Calu3 (cell line): ENCODE measurements around the gene TMEM132E. TPM values are rescaled to one million over a fixed set of nuclear protein-coding genes. Genes with fewer than 3 reads are reported as not detected.

Source experiments
- BruUV-seq: library from RNA; stranded (reverse); fragments of 400-500 nt; replicated peaks from 2 replicates; lab custom pipeline; 2021; lab: Mats Ljungman, UMichigan
- CTCF ChIA-PET: fragments of 300-600 bp; sonication (Branson Sonifier 250); formaldehyde crosslinking; loops from one replicate; lab custom pipeline; 2022; ENCODE audit warnings: antibody characterized with exemption; lab: Charles Lee
- DNase-seq: peaks from one replicate; pipeline ENCODE4 v3.0.0; 2022
- H3K27ac Mint-ChIP-seq: one replicate; pipeline ENCODE4 v1.8.0; 2022; ENCODE audit warnings: mixed read lengths; ENCODE audit not compliant: unreplicated experiment
- H3K27me3 Mint-ChIP-seq: one replicate; pipeline ENCODE4 v1.8.0; 2022; ENCODE audit warnings: mixed read lengths; ENCODE audit not compliant: unreplicated experiment
- H3K36me3 Mint-ChIP-seq: one replicate; pipeline ENCODE4 v1.8.0; 2022; ENCODE audit warnings: mild to moderate bottlenecking, moderate library complexity, mixed read lengths; ENCODE audit not compliant: insufficient read depth, unreplicated experiment
- H3K4me1 Mint-ChIP-seq: one replicate; pipeline ENCODE4 v1.8.0; 2022; ENCODE audit warnings: mild to moderate bottlenecking, low read depth, mixed read lengths; ENCODE audit not compliant: unreplicated experiment
- H3K4me3 Mint-ChIP-seq: one replicate; pipeline ENCODE4 v1.8.0; 2022; ENCODE audit warnings: mild to moderate bottlenecking, low read depth, moderate library complexity, mixed read lengths; ENCODE audit not compliant: unreplicated experiment
- H3K9me3 Mint-ChIP-seq: one replicate; pipeline ENCODE4 v1.8.0; 2022; ENCODE audit warnings: low read depth, mixed read lengths; ENCODE audit not compliant: unreplicated experiment
- CTCF ChIP-seq: fragments of 200-600 bp; IDR thresholded peaks from one replicate; pipeline ENCODE4 v1.8.0; 2022; ENCODE audit warnings: antibody characterized with exemption; ENCODE audit not compliant: unreplicated experiment
- intact Hi-C: fragments of 100-400 bp; cut with micrococcal nuclease; formaldehyde crosslinking; loops from one replicate; pipeline ENCODE4 v1.10.0; 2022; ENCODE audit not compliant: unreplicated experiment
- total RNA-seq: library from RNA; stranded (reverse); gene quantifications from 2 replicates; pipeline ENCODE4 v1.2.3, GENCODE V29; 2022

Gene TMEM132E
- total RNA-seq, 1 experiment from 2014 or later, result 0.26 TPM

GRCh38 chr17:34675143-34675542 lies 95.8 kb downstream of the TMEM132E start:
- Mint-ChIP-seq H3K27ac (no peak overlapping the region), H3K9me3 (no peaks in the 10 kb centered on the region), H3K4me3 (no peak overlapping the region), H3K27me3 (no peaks in the 10 kb centered on the region), H3K36me3 (no peaks in the 10 kb centered on the region), H3K4me1 (no peaks in the 10 kb centered on the region)
- intact Hi-C loops, result no loop called here
- CTCF ChIA-PET, result no interaction called here
- BruUV-seq, result no TSS peak
- DNase-seq, result no peak
- TF ChIP-seq CTCF, result no peak

- DNase-seq, result no peak
- CTCF ChIA-PET, result no interaction called here
- no peaks in the 10 kb centered on the region for H3K36me3 Mint-ChIP-seq
- no peaks in the 10 kb centered on the region for H3K27me3 Mint-ChIP-seq
- no peak for TF ChIP-seq CTCF
- no peak overlapping the region for H3K4me3 Mint-ChIP-seq
- H3K27ac Mint-ChIP-seq, result no peak overlapping the region
- BruUV-seq, result no TSS peak
- no peaks in the 10 kb centered on the region for H3K9me3 Mint-ChIP-seq
- intact Hi-C loops, result no loop called here
- no peaks in the 10 kb centered on the region for H3K4me1 Mint-ChIP-seq
These were observed 96.2 kb downstream of the TMEM132E start for GRCh38 chr17:34675605-34676004.

- DNase-seq, result no peak
- CTCF ChIA-PET, result no interaction called here
- Mint-ChIP-seq H3K36me3 (no peaks in the 10 kb centered on the region), H3K9me3 (no peaks in the 10 kb centered on the region), H3K4me3 (no peak overlapping the region), H3K27ac (no peak overlapping the region), H3K27me3 (no peaks in the 10 kb centered on the region), H3K4me1 (no peaks in the 10 kb centered on the region)
- TF ChIP-seq CTCF, result no peak
- no TSS peak for BruUV-seq
- intact Hi-C loops, result no loop called here
These were observed 100.8 kb downstream of the TMEM132E start for GRCh38 chr17:34680151-34680550.

GRCh38 chr17:34682305-34682704 lies 102.9 kb downstream of the TMEM132E start:
- intact Hi-C loops, result no loop called here
- CTCF ChIA-PET, result no interaction called here
- peaks cover 3% of the 10 kb centered on the region for H3K4me1 Mint-ChIP-seq
- no peaks in the 10 kb centered on the region for H3K9me3 Mint-ChIP-seq
- no peaks in the 10 kb centered on the region for H3K36me3 Mint-ChIP-seq
- TF ChIP-seq CTCF, result no peak
- H3K27ac Mint-ChIP-seq, result no peak overlapping the region
- no TSS peak for BruUV-seq
- DNase-seq, result no peak
- no peak overlapping the region for H3K4me3 Mint-ChIP-seq
- H3K27me3 Mint-ChIP-seq, result peaks cover 11% of the 10 kb centered on the region
